Measurements from ENCODE around the gene TRAPPC5. TPM values are rescaled to one million over a fixed set of nuclear protein-coding genes. Genes with fewer than 3 reads are reported as not detected.

TRAPPC5 gene
- total RNA-seq, 2 donors from 2014 or later = 105 to 150 TPM

DNA sequence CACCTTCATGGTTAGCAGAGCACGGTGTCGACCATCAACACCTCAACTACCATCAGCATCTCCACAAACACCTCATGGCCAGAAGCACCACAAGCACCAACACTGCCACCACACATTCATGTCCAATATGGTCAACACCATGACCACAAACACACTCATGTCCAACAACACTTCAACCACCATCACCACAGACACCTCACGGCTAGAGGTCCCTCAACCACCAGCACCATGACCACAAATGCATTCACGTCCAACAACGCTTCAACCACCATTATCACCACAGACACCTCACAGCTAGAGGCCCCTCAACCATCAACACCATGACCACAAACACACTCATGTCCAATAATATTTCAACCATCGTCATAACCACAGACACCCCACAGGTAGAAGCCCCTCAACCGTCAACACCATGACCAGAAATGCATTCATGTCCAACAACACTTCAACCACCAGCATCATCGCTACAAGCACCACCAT, 10.2 kb downstream of the TRAPPC5 start:
- WGBS = 98% methylated on average over 8 of the region's 8 CpGs
- H3K27ac ChIP-seq = no peak overlapping the region
- intact Hi-C loops (cut with DNase I) = no loop called here
- no peak overlapping the region for H3K4me3 ChIP-seq
- H3K36me3 ChIP-seq = no peaks in the 10 kb centered on the region
- no peaks in the 10 kb centered on the region for H3K9me3 ChIP-seq
- DNase-seq (ENCODE audit: low spot score) = no peak
- TF ChIP-seq POLR2A (IDR thresholded peaks at IDR 0.05) (no peak), POLR2AphosphoS5 (IDR thresholded peaks at IDR 0.05) (no peak)
- TF ChIP-seq, protein P1, sequence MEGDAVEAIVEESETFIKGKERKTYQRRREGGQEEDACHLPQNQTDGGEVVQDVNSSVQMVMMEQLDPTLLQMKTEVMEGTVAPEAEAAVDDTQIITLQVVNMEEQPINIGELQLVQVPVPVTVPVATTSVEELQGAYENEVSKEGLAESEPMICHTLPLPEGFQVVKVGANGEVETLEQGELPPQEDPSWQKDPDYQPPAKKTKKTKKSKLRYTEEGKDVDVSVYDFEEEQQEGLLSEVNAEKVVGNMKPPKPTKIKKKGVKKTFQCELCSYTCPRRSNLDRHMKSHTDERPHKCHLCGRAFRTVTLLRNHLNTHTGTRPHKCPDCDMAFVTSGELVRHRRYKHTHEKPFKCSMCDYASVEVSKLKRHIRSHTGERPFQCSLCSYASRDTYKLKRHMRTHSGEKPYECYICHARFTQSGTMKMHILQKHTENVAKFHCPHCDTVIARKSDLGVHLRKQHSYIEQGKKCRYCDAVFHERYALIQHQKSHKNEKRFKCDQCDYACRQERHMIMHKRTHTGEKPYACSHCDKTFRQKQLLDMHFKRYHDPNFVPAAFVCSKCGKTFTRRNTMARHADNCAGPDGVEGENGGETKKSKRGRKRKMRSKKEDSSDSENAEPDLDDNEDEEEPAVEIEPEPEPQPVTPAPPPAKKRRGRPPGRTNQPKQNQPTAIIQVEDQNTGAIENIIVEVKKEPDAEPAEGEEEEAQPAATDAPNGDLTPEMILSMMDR (IDR thresholded peaks at IDR 0.05) = no peak
- no peaks in the 10 kb centered on the region for H3K4me1 ChIP-seq (replicated peaks)
- no peaks in the 10 kb centered on the region for H3K27me3 ChIP-seq (replicated peaks; ENCODE audit: insufficient read depth)

- DNase-seq (ENCODE audit: low spot score) = no peak
- no peaks in the 10 kb centered on the region for H3K36me3 ChIP-seq
- intact Hi-C loops (cut with DNase I) = no loop called here
- no peak overlapping the region for H3K27ac ChIP-seq
- no peaks in the 10 kb centered on the region for H3K27me3 ChIP-seq (replicated peaks; ENCODE audit: insufficient read depth)
- TF ChIP-seq POLR2A (IDR thresholded peaks at IDR 0.05) = no peak
- TF ChIP-seq, protein P1 (IDR thresholded peaks at IDR 0.05) = no peak
- no peak for TF ChIP-seq POLR2AphosphoS5 (IDR thresholded peaks at IDR 0.05)
- H3K9me3 ChIP-seq = no peaks in the 10 kb centered on the region
- no peak overlapping the region for H3K4me3 ChIP-seq
- no peaks in the 10 kb centered on the region for H3K4me1 ChIP-seq (replicated peaks)
These were observed 10.9 kb downstream of the TRAPPC5 start for GRCh38 chr19:7691497-7691896.

DNA sequence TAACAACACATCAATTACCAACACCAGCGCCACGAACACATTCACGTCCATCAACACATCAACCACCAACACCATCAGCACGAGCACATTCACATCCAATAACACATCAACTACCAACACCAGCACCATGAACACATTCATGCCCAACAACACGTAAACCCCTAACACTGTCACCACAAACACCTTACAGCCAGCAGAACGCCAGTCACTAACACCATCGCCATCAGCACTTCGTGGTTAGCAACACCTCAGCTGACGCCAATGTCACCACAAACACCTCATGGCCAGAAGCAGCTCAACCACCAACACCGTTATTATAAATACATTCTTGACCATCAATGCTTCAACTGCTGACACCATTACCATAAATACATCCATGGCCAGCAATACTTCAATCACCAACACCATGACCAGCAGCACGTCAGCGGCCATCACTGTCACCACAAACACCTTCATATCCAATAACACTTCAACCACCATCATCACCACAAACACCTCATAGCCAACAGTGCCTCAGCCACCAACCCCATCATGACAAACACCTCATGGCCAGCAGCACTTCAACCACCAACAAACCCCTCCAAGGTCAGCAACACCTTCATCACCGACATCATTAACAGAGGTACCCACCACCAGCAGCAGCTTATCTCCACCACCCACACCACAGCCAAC, 11.9 kb downstream of the TRAPPC5 start:
- intact Hi-C loops (cut with DNase I) = no loop called here
- TF ChIP-seq POLR2A (IDR thresholded peaks at IDR 0.05) (no peak), POLR2AphosphoS5 (IDR thresholded peaks at IDR 0.05) (no peak)
- TF ChIP-seq, protein P1 (IDR thresholded peaks at IDR 0.05) = no peak
- no peak overlapping the region for H3K27ac ChIP-seq
- peaks cover 5% of the 10 kb centered on the region for H3K27me3 ChIP-seq (replicated peaks; ENCODE audit: insufficient read depth)
- H3K4me3 ChIP-seq = no peak overlapping the region
- no peaks in the 10 kb centered on the region for H3K36me3 ChIP-seq
- no peaks in the 10 kb centered on the region for H3K4me1 ChIP-seq (replicated peaks)
- no peaks in the 10 kb centered on the region for H3K9me3 ChIP-seq
- WGBS = 89% methylated on average over 13 of the region's 13 CpGs
- DNase-seq (ENCODE audit: low spot score) = no peak

- 57% methylated on average over 4 of the region's 4 CpGs for WGBS
- intact Hi-C loops (cut with DNase I) = no loop called here
- no peaks in the 10 kb centered on the region for H3K36me3 ChIP-seq
- no peaks in the 10 kb centered on the region for H3K9me3 ChIP-seq
- H3K27me3 ChIP-seq (replicated peaks; ENCODE audit: insufficient read depth) = peaks cover 14% of the 10 kb centered on the region
- DNase-seq (ENCODE audit: low spot score) = no peak
- H3K4me1 ChIP-seq (replicated peaks) = no peaks in the 10 kb centered on the region
- no peak overlapping the region for H3K4me3 ChIP-seq
- no peak for TF ChIP-seq POLR2AphosphoS5 (IDR thresholded peaks at IDR 0.05)
- TF ChIP-seq, protein P1 (IDR thresholded peaks at IDR 0.05) = no peak
- TF ChIP-seq POLR2A (IDR thresholded peaks at IDR 0.05) = no peak
- no peak overlapping the region for H3K27ac ChIP-seq
These were observed 13.9 kb downstream of the TRAPPC5 start for GRCh38 chr19:7694499-7694898.

DNA sequence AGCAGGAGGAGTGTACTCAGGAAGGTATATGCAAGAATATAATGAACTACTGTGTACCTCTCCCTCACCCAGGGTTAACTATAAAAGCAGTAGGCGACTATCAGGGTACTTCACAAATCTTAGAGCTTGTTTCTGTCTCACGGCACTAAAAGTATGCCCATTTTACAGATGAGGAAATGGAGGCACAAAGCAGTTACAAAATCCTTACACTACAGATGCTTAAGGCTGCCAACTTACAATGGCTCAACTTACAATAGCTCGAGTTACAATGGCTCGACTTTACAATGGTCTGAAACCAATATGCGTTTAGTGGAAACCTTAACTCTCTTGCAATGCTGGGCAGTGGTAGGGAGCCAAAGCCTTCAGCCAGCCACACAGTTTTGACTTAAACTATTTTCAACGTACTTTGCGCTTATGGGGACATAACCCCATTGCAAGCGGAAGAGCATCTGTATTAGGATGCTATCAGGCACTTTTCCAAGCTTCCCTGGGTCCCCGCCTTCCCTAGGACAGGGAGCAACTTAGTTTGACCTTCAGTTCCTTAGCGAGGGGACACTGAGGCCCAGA, 17.2 kb downstream of the TRAPPC5 start:
- no peaks in the 10 kb centered on the region for H3K9me3 ChIP-seq
- no peaks in the 10 kb centered on the region for H3K4me1 ChIP-seq (replicated peaks)
- no peak overlapping the region for H3K4me3 ChIP-seq
- no peak for DNase-seq (ENCODE audit: low spot score)
- intact Hi-C loops (cut with DNase I) = no loop called here
- H3K27ac ChIP-seq = no peak overlapping the region
- H3K36me3 ChIP-seq = no peaks in the 10 kb centered on the region
- peaks cover 14% of the 10 kb centered on the region for H3K27me3 ChIP-seq (replicated peaks; ENCODE audit: insufficient read depth)
- WGBS = 80% methylated on average over 10 of the region's 10 CpGs
- TF ChIP-seq POLR2AphosphoS5 (IDR thresholded peaks at IDR 0.05) (no peak), POLR2A (IDR thresholded peaks at IDR 0.05) (no peak)
- TF ChIP-seq, protein P1 (IDR thresholded peaks at IDR 0.05) = no peak
